ENCODE results near the gene ADH7.

Gene ADH7

GRCh38 chr4:99435154-99435553, at the start of gene ADH7:
TSS of gene ADH7 (minus strand) at chr4:99435342. CDS start at chr4:99435233, 109 bp downstream.
- no peak for DNase-seq

GRCh38 chr4:99483636-99484035, 48.5 kb upstream of the ADH7 start:
- no peak for DNase-seq

- DNase-seq = no peak
Observed at GRCh38 chr4:99473131-99473530, 38.0 kb upstream of the ADH7 start.

- no peak for DNase-seq
Observed at GRCh38 chr4:99471896-99472295, 36.8 kb upstream of the ADH7 start.

- DNase-seq = no peak
Observed at GRCh38 chr4:99471349-99471748, 36.2 kb upstream of the ADH7 start.

- DNase-seq = no peak
Observed at GRCh38 chr4:99468889-99469288, 33.7 kb upstream of the ADH7 start.

GRCh38 chr4:99467887-99468286, 32.7 kb upstream of the ADH7 start:
- no peak for DNase-seq

- no peak for DNase-seq
Observed at GRCh38 chr4:99463566-99463965, 28.4 kb upstream of the ADH7 start.

- DNase-seq = peak; percentile 77
Observed at GRCh38 chr4:99462875-99463464, 27.8 kb upstream of the ADH7 start.

- no peak for DNase-seq
Observed at GRCh38 chr4:99461623-99462401, 26.7 kb upstream of the ADH7 start.

- DNase-seq = no peak
Observed at GRCh38 chr4:99459546-99460042, 24.5 kb upstream of the ADH7 start.

GRCh38 chr4:99458911-99459447, 23.8 kb upstream of the ADH7 start:
- DNase-seq = no peak

GRCh38 chr4:99457676-99458075, 22.5 kb upstream of the ADH7 start:
- DNase-seq = no peak

GRCh38 chr4:99457270-99457669, 22.1 kb upstream of the ADH7 start:
- peak; percentile 54 for DNase-seq

GRCh38 chr4:99447513-99447912, 12.4 kb upstream of the ADH7 start:
- no peak for DNase-seq

- DNase-seq = peak; percentile 1
Observed at GRCh38 chr4:99447079-99447478, 11.9 kb upstream of the ADH7 start.

GRCh38 chr4:99438405-99438780, 3.3 kb upstream of the ADH7 start:
- no peak for DNase-seq

- no peak for DNase-seq
Observed at GRCh38 chr4:99437723-99438404, 2.7 kb upstream of the ADH7 start.

- no peak for DNase-seq
Observed at GRCh38 chr4:99436976-99437722, 2.0 kb upstream of the ADH7 start.

- DNase-seq = no peak
Observed at GRCh38 chr4:99436462-99436861, 1.3 kb upstream of the ADH7 start.

GRCh38 chr4:99430106-99430505, 5.0 kb downstream of the ADH7 start:
- no peak for DNase-seq

GRCh38 chr4:99417125-99417524, 18.0 kb downstream of the ADH7 start:
- no peak for DNase-seq

GRCh38 chr4:99415762-99416161, 19.4 kb downstream of the ADH7 start:
- DNase-seq = peak; percentile 24
